ENCODE data around the gene KRT77. TPM values are rescaled to one million over a fixed set of nuclear protein-coding genes. Genes with fewer than 3 reads are reported as not detected.

Gene KRT77
- polyA plus RNA-seq, 1 donor from 2014 or later, result not detected

DNA sequence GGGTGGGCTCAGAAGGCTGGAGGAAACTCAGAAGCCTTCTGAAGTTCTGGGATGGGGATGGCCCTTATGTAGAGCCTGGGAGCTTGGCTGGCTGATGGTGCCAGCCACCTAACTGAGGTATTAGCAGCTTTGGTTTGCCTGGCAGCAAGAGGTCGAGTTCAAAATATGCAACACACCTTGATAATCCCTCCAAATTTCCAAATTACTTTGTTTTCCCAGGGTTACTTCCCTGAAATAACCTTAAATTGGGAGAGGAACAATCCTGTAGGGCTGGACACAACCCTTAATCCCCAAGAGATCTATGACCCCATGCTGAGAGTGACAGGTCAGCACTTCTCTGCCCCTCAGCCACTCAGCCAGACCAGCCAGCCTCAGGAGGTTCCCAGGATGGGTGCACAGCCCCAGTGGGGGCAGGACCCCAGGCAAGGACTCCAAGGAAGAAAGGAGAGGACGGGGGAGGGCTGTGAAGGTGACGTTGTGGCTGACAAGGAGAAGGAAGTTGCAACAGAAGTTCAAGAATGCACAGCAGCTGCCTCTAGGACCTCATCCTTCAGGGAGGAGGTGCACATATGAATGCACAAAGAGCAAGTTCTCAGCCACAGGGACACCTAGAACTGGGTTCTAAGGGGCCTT lies 18.6 kb upstream of the KRT77 start (continued):
- TF ChIP-seq SMC3 (conservative IDR thresholded peaks at IDR 0.05; ENCODE audit: poor library complexity), result no peak

DNA sequence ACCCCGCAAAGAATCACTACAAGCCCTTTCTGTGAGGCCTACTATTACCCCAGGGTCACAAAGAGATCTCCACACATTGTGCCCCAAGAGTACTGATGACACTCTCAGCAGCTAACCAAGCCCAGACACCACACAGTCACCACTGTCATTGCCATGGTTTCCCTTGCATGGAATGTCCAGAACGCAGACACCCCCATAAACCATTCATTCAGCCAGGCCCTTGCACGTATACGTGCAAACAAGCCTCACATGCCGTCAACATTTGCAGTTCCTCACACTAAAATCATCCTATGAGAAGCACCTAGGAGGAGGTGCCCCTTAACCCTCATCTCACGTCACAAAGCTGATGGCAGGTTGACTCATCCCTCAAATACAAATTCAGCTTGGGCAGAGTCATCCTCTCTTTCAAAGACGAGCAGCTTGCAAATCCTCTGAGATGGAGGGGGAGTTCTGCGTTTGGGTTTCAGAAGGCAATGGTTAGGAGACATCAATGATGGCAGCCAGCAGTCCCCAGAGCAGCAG lies 17.1 kb upstream of the KRT77 start:
- no peak overlapping the region for H3K27ac ChIP-seq (ENCODE audit: low read length)
- H3K27me3 ChIP-seq (ENCODE audit: insufficient read depth, low read depth, low read length), result peaks cover 7% of the 10 kb centered on the region
- no peak overlapping the region for H3K9ac ChIP-seq (ENCODE audit: low read length)
- no peak overlapping the region for H3K4me3 ChIP-seq (ENCODE audit: low read length)
- no peaks in the 10 kb centered on the region for H3K79me2 ChIP-seq (replicated peaks; ENCODE audit: insufficient read depth, low read length)
- no peaks in the 10 kb centered on the region for H3F3A ChIP-seq (ENCODE audit: insufficient read depth, low read length, poor library complexity, severe bottlenecking)
- no peak overlapping the region for H2AFZ ChIP-seq (ENCODE audit: low read depth, low read length)
- H3K36me3 ChIP-seq (ENCODE audit: insufficient read depth, low read length), result no peaks in the 10 kb centered on the region
- H4K20me1 ChIP-seq (ENCODE audit: insufficient read depth), result no peaks in the 10 kb centered on the region
- TF ChIP-seq, protein P1, sequence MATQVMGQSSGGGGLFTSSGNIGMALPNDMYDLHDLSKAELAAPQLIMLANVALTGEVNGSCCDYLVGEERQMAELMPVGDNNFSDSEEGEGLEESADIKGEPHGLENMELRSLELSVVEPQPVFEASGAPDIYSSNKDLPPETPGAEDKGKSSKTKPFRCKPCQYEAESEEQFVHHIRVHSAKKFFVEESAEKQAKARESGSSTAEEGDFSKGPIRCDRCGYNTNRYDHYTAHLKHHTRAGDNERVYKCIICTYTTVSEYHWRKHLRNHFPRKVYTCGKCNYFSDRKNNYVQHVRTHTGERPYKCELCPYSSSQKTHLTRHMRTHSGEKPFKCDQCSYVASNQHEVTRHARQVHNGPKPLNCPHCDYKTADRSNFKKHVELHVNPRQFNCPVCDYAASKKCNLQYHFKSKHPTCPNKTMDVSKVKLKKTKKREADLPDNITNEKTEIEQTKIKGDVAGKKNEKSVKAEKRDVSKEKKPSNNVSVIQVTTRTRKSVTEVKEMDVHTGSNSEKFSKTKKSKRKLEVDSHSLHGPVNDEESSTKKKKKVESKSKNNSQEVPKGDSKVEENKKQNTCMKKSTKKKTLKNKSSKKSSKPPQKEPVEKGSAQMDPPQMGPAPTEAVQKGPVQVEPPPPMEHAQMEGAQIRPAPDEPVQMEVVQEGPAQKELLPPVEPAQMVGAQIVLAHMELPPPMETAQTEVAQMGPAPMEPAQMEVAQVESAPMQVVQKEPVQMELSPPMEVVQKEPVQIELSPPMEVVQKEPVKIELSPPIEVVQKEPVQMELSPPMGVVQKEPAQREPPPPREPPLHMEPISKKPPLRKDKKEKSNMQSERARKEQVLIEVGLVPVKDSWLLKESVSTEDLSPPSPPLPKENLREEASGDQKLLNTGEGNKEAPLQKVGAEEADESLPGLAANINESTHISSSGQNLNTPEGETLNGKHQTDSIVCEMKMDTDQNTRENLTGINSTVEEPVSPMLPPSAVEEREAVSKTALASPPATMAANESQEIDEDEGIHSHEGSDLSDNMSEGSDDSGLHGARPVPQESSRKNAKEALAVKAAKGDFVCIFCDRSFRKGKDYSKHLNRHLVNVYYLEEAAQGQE (IDR thresholded peaks at IDR 0.05; ENCODE audit: borderline replicate concordance), result no peak
- TF ChIP-seq MXI1 (conservative IDR thresholded peaks at IDR 0.05; ENCODE audit: poor library complexity, severe bottlenecking) (no peak), SMC3 (conservative IDR thresholded peaks at IDR 0.05; ENCODE audit: poor library complexity) (no peak), EZH2 (IDR thresholded peaks at IDR 0.05; ENCODE audit: borderline replicate concordance, insufficient read depth, low read length, poor library complexity, severe bottlenecking) (no peak), POLR2AphosphoS5 (IDR thresholded peaks at IDR 0.05) (no peak), TAF1 (IDR thresholded peaks at IDR 0.05; ENCODE audit: low read depth) (no peak), EP300 (conservative IDR thresholded peaks at IDR 0.05; ENCODE audit: poor library complexity, severe bottlenecking) (no peak), RAD21 (conservative IDR thresholded peaks at IDR 0.05) (no peak)
- TF ChIP-seq, protein P2, sequence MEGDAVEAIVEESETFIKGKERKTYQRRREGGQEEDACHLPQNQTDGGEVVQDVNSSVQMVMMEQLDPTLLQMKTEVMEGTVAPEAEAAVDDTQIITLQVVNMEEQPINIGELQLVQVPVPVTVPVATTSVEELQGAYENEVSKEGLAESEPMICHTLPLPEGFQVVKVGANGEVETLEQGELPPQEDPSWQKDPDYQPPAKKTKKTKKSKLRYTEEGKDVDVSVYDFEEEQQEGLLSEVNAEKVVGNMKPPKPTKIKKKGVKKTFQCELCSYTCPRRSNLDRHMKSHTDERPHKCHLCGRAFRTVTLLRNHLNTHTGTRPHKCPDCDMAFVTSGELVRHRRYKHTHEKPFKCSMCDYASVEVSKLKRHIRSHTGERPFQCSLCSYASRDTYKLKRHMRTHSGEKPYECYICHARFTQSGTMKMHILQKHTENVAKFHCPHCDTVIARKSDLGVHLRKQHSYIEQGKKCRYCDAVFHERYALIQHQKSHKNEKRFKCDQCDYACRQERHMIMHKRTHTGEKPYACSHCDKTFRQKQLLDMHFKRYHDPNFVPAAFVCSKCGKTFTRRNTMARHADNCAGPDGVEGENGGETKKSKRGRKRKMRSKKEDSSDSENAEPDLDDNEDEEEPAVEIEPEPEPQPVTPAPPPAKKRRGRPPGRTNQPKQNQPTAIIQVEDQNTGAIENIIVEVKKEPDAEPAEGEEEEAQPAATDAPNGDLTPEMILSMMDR (IDR thresholded peaks at IDR 0.05; ENCODE audit: poor library complexity, severe bottlenecking), result no peak
- H3K4me2 ChIP-seq (ENCODE audit: low read length), result no peak overlapping the region
- H3K9me3 ChIP-seq (ENCODE audit: low read length), result no peaks in the 10 kb centered on the region
- no peaks in the 10 kb centered on the region for H3K9me2 ChIP-seq (ENCODE audit: insufficient read depth, low read length)

DNA sequence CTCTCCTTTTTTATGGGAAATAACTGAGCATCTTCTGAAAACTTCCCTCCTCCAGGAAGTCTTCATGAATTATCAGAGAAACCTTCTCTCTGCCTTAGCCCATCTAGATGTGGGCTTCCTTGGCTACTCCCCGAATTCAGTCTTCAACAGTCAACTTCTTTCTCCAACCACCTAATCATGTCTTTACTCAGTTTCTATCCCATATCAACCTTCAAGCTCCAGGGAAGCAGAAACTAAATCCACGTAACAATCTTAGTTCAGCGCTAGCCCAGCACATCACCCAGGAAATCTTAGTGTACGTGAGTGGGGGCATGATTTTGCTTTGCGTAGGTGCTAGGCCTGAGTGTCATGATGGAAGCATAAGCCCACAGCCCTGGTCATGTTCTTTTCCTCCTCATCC lies 12.7 kb upstream of the KRT77 start:
- Histone ChIP-seq H4K20me1 (ENCODE audit: insufficient read depth) (no peaks in the 10 kb centered on the region), H3K4me3 (ENCODE audit: low read length) (no peak overlapping the region), H3K9me3 (ENCODE audit: low read length) (no peaks in the 10 kb centered on the region), H3K9me2 (ENCODE audit: insufficient read depth, low read length) (no peaks in the 10 kb centered on the region), H3K27ac (ENCODE audit: low read length) (no peak overlapping the region), H3K79me2 (replicated peaks; ENCODE audit: insufficient read depth, low read length) (no peaks in the 10 kb centered on the region), H3K9ac (ENCODE audit: low read length) (no peak overlapping the region), H2AFZ (ENCODE audit: low read depth, low read length) (no peak overlapping the region), H3K4me2 (ENCODE audit: low read length) (no peak overlapping the region), H3K27me3 (ENCODE audit: insufficient read depth, low read depth, low read length) (peaks cover 33% of the 10 kb centered on the region), H3K36me3 (ENCODE audit: insufficient read depth, low read length) (no peaks in the 10 kb centered on the region), H3F3A (ENCODE audit: insufficient read depth, low read length, poor library complexity, severe bottlenecking) (no peaks in the 10 kb centered on the region)
- TF ChIP-seq EZH2 (IDR thresholded peaks at IDR 0.05; ENCODE audit: borderline replicate concordance, insufficient read depth, low read length, poor library complexity, severe bottlenecking) (no peak), TAF1 (IDR thresholded peaks at IDR 0.05; ENCODE audit: low read depth) (no peak), POLR2AphosphoS5 (IDR thresholded peaks at IDR 0.05) (no peak), MXI1 (conservative IDR thresholded peaks at IDR 0.05; ENCODE audit: poor library complexity, severe bottlenecking) (no peak), SMC3 (conservative IDR thresholded peaks at IDR 0.05; ENCODE audit: poor library complexity) (no peak), EP300 (conservative IDR thresholded peaks at IDR 0.05; ENCODE audit: poor library complexity, severe bottlenecking) (no peak), RAD21 (conservative IDR thresholded peaks at IDR 0.05) (no peak)
- TF ChIP-seq, protein P1 (IDR thresholded peaks at IDR 0.05; ENCODE audit: borderline replicate concordance), result no peak
- TF ChIP-seq, protein P2 (IDR thresholded peaks at IDR 0.05; ENCODE audit: poor library complexity, severe bottlenecking), result no peak

Data from neural cell (in vitro differentiated cells).